Heart right ventricle (tissue), 16 donors: ENCODE results near the gene MIF4GD. TPM values are rescaled to one million over a fixed set of nuclear protein-coding genes. Genes with fewer than 3 reads are reported as not detected.

Experiments used
- ATAC-seq, 8 donors: fragments of 200-7000 bp; cut with Tn5 transposase; one replicate each; pipeline ENCODE4 v1.9.1; 2020; ENCODE audit warnings: mild to moderate bottlenecking in 8 of 8, moderate library complexity in 8 of 8, moderate number of reproducible peaks in 1 of 8
- DNase-seq, 2 donors: peaks; one replicate each; pipeline ENCODE4 v3.0.0-alpha.2; 2020
- H3K27ac ChIP-seq, 10 donors: fragments of 200-600 bp; sonication (generic) in 2 of 10; one replicate each; pipeline versions ENCODE4 v1.5.0 to v1.8.0; 2020 to 2022; ENCODE audit warnings: mild to moderate bottlenecking in 3 of 10
- H3K27me3 ChIP-seq, 7 donors: fragments of 200-600 bp; one replicate each; pipeline ENCODE4 v1.8.0; 2021 to 2022; ENCODE audit warnings: mild to moderate bottlenecking in 2 of 7
- H3K36me3 ChIP-seq, 9 donors: fragments of 200-600 bp; sonication (generic) in 1 of 9; one replicate each; pipeline versions ENCODE4 v1.5.0 to v1.8.0; 2020 to 2022; ENCODE audit warnings: mild to moderate bottlenecking in 2 of 9
- H3K4me1 ChIP-seq, 9 donors: fragments of 200-600 bp; sonication (generic) in 1 of 9; one replicate each; pipeline versions ENCODE4 v1.5.0 to v1.8.0; 2020 to 2022; ENCODE audit warnings: mild to moderate bottlenecking in 4 of 9
- H3K4me3 ChIP-seq, 10 donors: fragments of 200-600 bp; sonication (generic) in 2 of 10; one replicate each; pipeline versions ENCODE4 v1.5.0 to v1.8.0; 2020 to 2022; ENCODE audit warnings: mild to moderate bottlenecking in 7 of 10, moderate library complexity in 2 of 10
- H3K9me3 ChIP-seq, 11 donors: fragments of 200-600 bp in 10 of 11; sonication (generic) in 2 of 11; one replicate each; pipeline versions ENCODE4 v1.5.0 to v1.8.0; 2013 to 2022; ENCODE audit warnings: mild to moderate bottlenecking in 2 of 11, control low read depth in 1 of 11, moderate library complexity in 1 of 11
- CTCF ChIP-seq, 9 donors: fragments of 200-600 bp; sonication (generic) in 2 of 9; IDR thresholded peaks; one replicate each; pipeline versions ENCODE4 v1.5.0 to v1.8.0; 2021 to 2022; ENCODE audit warnings: antibody characterized with exemption in 9 of 9, mild to moderate bottlenecking in 5 of 9, moderate library complexity in 1 of 9
- WGBS, 2 donors: extraction: QIAGEN DNeasy Blood & Tissue Kit; methylation state at CpG; one replicate each; pipeline ENCODE4 v1.1.7; 2013; ENCODE audit warnings: inconsistent platforms in 1 of 2; 5-methylcytosine and 5-hydroxymethylcytosine counted together
- intact Hi-C, 10 donors: fragments of 100-400 bp; cut with DNase I; formaldehyde crosslinking; loops; one replicate each; pipeline versions ENCODE4 v1.11.1 to v1.14.2; 2022
- polyA plus RNA-seq, 2 donors: library from polyadenylated mRNA; stranded (reverse); fragments of 200-250 nt; gene quantifications; one replicate each; pipeline ENCODE4 v1.2.3, GENCODE V29; 2013
- total RNA-seq, 10 donors: library from RNA; stranded (reverse); fragmentation: NEBNext Ultra II Directional in 3 of 10; extraction: Animal tissue kit (Norgen Biotek cat#: 25700) in 3 of 10; gene quantifications; one replicate each; pipeline versions ENCODE4 v1.2.1 to v1.2.4, GENCODE V29; 2021 to 2023
- donor health status: Arrhythmogenic right ventricular cardiomyopathy.
- donor health status: ischemic (EF 13 %, LVEDD 7.1; RV severe dilation, severe dysfunction).
- donor health status: healthy with polysubstance abuse.
- donor health status: DM: no; HTN: yes; CAD: no.
- donor health status: DM: no; HTN: no; CAD: no.
- donor health status: ischemic (EF 25% LVEDD 6.9; RV normal size, moderate dysfunction).
- donor health status: ischemic (EF 25% LVEDD 5.7; RV mildly dilated, moderate dysfunction).
- donor health status: healthy.
- donor health status: DM: yes; HTN: yes; CAD: no.
- donor health status: Ischemic cardiomyopathy.
- donor health status: ischemic (EF 35%, LVEDD 5.7; RV mildly dilated, moderate dysfunction).
- donor health status: nonischemic (EF 11% LVEDD 7.7; RV severe dilation, severe dysfunction).
- donor health status: DM: yes; HTN: yes; CAD: no.
- donor health status: PGD.
- donor health status: ischemic (EF 29% LVEDD 5.4; RV normal size, mild dysfunction).
- donor health status: nonischemic (EF 23%, LVEDD 6.1; RV moderate dilation, normal function).

MIF4GD gene
- total and polyA plus RNA-seq, 12 donors = 7.5 to 27.7 (median 15.6) TPM

DNA sequence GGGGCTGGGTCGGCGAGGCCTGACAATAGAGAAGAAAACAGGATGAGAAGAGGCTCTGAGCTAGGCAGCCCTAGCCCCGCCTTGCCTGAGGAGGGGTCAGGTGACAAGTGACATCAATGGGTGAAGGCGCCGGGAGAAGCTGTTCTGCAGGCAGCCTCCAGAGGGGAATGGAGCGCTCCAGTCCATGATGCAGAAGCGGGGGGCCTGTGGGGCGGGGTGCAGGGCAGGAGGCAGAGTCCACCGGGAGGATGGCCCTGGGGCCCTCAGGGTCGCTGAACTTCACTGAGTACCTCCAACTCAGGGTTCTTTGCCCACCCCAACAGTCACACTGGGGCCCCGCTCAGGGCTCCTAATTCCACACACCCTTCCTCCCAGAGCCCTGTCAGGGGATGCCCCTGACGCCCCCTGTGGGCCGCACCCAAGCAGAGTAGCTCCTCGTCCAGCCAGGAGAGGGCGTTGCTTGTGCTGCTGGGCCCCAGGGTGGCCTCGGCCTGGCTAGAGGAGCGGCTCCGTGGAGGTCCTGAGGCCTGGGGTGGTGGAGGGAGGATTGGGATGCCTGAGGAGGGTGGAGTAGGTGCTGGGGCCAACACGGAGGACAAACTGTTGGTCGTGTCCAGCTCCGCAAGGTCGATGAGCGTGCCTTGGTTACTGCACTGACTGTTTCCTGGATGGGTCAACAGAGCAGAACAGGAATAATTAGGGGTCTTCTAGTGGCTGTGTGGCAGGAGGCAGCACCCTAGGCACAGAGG is 30.5 kb downstream of the MIF4GD start:
- Histone ChIP-seq H3K9me3 (no peaks in the 10 kb centered on the region), H3K27ac (peak overlapping the region in 1 of 10 donors; percentile 10), H3K27me3 (no peaks in the 10 kb centered on the region), H3K4me3 (no peak overlapping the region), H3K36me3 (peaks cover 0 to 100% (median 53%) of the 10 kb centered on the region in 9 donors), H3K4me1 (peaks cover 0 to 37% (median 24%) of the 10 kb centered on the region in 9 donors)
- intact Hi-C loops = loop anchor here in 1 of 10 donors (10.0 kb wide), 1 partner anchor 56 kb away; the partner anchor contains the start of gene SUMO2
- TF ChIP-seq CTCF (IDR thresholded peaks at IDR 0.05) = peak in 7 of 9 donors; percentile 37 to 58 (median 49)
- DNase-seq = no peak
- peak in 1 of 8 donors; percentile 4 for ATAC-seq
- whole genome bisulfite sequencing, 2 donors = 64% methylated on average over 22 to 23 of the region's 23 CpGs

DNA sequence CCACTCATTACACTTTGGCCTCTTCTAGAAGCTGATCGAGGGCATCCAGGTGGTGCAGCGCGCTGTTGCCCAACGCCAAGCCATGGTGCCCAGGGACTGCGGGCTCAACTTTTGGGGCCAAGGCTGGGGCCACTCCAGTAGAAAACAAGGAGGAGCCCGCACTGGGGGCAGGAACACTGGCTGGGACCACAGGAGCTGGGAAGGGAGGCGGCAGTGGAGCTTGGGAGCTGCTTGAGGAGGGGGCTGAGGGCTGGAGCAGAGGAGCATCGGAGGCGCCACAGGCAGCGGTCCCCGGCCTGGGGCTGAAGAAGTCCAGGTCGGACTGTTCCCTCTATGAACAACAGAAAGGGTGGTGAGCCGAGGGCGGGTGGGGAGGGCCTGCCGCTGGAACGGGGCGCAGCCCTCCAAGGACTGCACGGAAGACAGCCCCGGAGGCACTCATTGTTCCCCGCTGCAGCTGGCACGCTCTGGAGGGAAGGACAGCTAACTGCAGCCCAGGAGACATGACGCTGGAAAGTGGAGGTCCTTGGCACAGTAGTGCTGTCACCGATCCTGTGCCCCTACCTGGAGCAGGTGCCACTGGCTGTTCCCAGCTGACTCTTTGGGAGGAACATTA is 31.1 kb downstream of the MIF4GD start:
- H3K36me3 ChIP-seq = peaks cover 0 to 100% (median 51%) of the 10 kb centered on the region in 9 donors
- 90 to 92% methylated on average over 23 of the region's 23 CpGs for WGBS, 2 donors
- DNase-seq = no peak

DNA sequence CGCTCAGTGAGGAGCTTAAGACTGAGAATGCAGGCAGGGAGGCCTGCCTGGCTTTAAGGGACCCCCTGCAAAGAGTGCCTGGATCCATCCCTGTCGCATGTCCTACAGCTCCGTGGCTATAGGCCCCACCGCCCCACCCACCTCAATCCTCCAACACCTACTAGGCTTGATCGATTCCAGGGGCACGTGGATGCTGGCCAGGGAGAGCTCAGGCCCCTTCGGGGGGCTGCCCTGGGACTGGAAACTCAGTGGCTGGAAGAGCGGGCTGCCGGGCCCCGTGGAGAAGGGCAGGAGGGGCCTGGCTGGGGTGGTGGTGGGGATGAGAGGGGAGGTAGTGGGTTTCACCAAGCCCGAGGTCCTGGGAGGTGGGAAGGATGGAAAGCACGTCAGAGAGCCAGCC is 31.8 kb downstream of the MIF4GD start:
- no peaks in the 10 kb centered on the region for H3K27me3 ChIP-seq
- H3K36me3 ChIP-seq = peaks cover 0 to 100% (median 51%) of the 10 kb centered on the region in 9 donors
- no peak overlapping the region for H3K4me3 ChIP-seq
- ATAC-seq = peak in 2 of 8 donors; percentile 2 to 3
- 82 to 84% methylated on average over 10 to 12 of the region's 12 CpGs for WGBS, 2 donors
- peaks cover 0 to 29% (median 24%) of the 10 kb centered on the region in 9 donors for H3K4me1 ChIP-seq
- no peaks in the 10 kb centered on the region for H3K9me3 ChIP-seq
- no peak for TF ChIP-seq CTCF (IDR thresholded peaks at IDR 0.05)
- intact Hi-C loops = no loop called here
- peak overlapping the region in 3 of 10 donors; percentile 2 to 26 (median 7) for H3K27ac ChIP-seq
- DNase-seq = no peak

More for the DNA sequence above, 31.1 kb downstream of the MIF4GD start:
- H3K27me3 ChIP-seq = no peaks in the 10 kb centered on the region
- ATAC-seq = no peak
- TF ChIP-seq CTCF (IDR thresholded peaks at IDR 0.05) = no peak
- no peak overlapping the region for H3K27ac ChIP-seq
- no peaks in the 10 kb centered on the region for H3K9me3 ChIP-seq
- peaks cover 0 to 32% (median 24%) of the 10 kb centered on the region in 9 donors for H3K4me1 ChIP-seq
- intact Hi-C loops = loop anchor here in 1 of 10 donors (10.0 kb wide), 1 partner anchor 55 kb away; the partner anchor contains the start of gene SUMO2
- no peak overlapping the region for H3K4me3 ChIP-seq

- Histone ChIP-seq H3K4me1 (peaks cover 0 to 29% (median 24%) of the 10 kb centered on the region in 9 donors), H3K4me3 (no peak overlapping the region), H3K27ac (peak overlapping the region in 4 of 10 donors; percentile 2 to 26 (median 16)), H3K27me3 (no peaks in the 10 kb centered on the region), H3K36me3 (peaks cover 0 to 100% (median 51%) of the 10 kb centered on the region in 9 donors), H3K9me3 (no peaks in the 10 kb centered on the region)
- DNase-seq = peak; percentile 46 to 51
- WGBS, 2 donors = 31 to 42% methylated on average over 13 of the region's 13 CpGs
- peak; percentile 63 to 84 (median 77) for TF ChIP-seq CTCF (IDR thresholded peaks at IDR 0.05)
- intact Hi-C loops = no loop called here
- ATAC-seq = peak; percentile 44 to 77 (median 56)
Measured at GRCh38 chr17:75238684-75239191, 32.3 kb downstream of the MIF4GD start.
